HG03565 (cell line): ENCODE results near the gene REXO5.
"Not testable (repeated sequence)": the region's sequence is repeated elsewhere in the genome, so short reads cannot be mapped to it uniquely, and the experiment has no call there.

Source experiments
- ATAC-seq: cut with Tn5 transposase; IDR thresholded peaks from one replicate; pipeline ENCODE4 v1.9.1; 2021; ENCODE audit warnings: mild to moderate bottlenecking, moderate library complexity; ENCODE audit not compliant: unreplicated experiment

Gene REXO5

GRCh38 chr16:20798364-20798763 is 8.0 kb upstream of the REXO5 start:
- no peak for ATAC-seq

- ATAC-seq: no peak
Measured at GRCh38 chr16:20799599-20799998, 6.7 kb upstream of the REXO5 start.

GRCh38 chr16:20801278-20801677 is 5.0 kb upstream of the REXO5 start:
- no peak for ATAC-seq

GRCh38 chr16:20803192-20803560 is 3.2 kb upstream of the REXO5 start:
- no peak for ATAC-seq

GRCh38 chr16:20803561-20804214 is 2.6 kb upstream of the REXO5 start:
- ATAC-seq: no peak

- ATAC-seq: not testable (repeated sequence)
Measured at GRCh38 chr16:20805684-20806167, 601 bp upstream of the REXO5 start.

- ATAC-seq: no peak
Measured at GRCh38 chr16:20807862-20808261, 1.5 kb downstream of the REXO5 start.

GRCh38 chr16:20811889-20812439 is 5.6 kb downstream of the REXO5 start:
- ATAC-seq: no peak

- no peak for ATAC-seq
Measured at GRCh38 chr16:20812510-20812909, 6.2 kb downstream of the REXO5 start.

- ATAC-seq: no peak
Measured at GRCh38 chr16:20814784-20815183, 8.5 kb downstream of the REXO5 start.

- ATAC-seq: no peak
Measured at GRCh38 chr16:20818929-20819585, 12.7 kb downstream of the REXO5 start.

GRCh38 chr16:20821682-20822081 is 15.4 kb downstream of the REXO5 start:
- ATAC-seq: no peak

GRCh38 chr16:20822521-20823325 is 16.4 kb downstream of the REXO5 start:
- ATAC-seq: no peak

GRCh38 chr16:20826039-20826566 is 19.8 kb downstream of the REXO5 start:
- no peak for ATAC-seq

- no peak for ATAC-seq
Measured at GRCh38 chr16:20829536-20829935, 23.2 kb downstream of the REXO5 start.

GRCh38 chr16:20830372-20830771 is 24.0 kb downstream of the REXO5 start:
- ATAC-seq: no peak

GRCh38 chr16:20833086-20833485 is 26.8 kb downstream of the REXO5 start:
- ATAC-seq: no peak

- no peak for ATAC-seq
Measured at GRCh38 chr16:20838240-20838639, 31.9 kb downstream of the REXO5 start.

GRCh38 chr16:20839504-20839903 is 33.2 kb downstream of the REXO5 start:
- ATAC-seq: no peak

- ATAC-seq: no peak
Measured at GRCh38 chr16:20844054-20844453, 37.7 kb downstream of the REXO5 start.

GRCh38 chr16:20844588-20844987 is 38.3 kb downstream of the REXO5 start:
- no peak for ATAC-seq
